HEK293 (cell line): Measurements from ENCODE around the gene FOXP1.

Source experiments
- CTCF ChIA-PET: fragments of 350-600 bp; formaldehyde crosslinking; extraction: SDS; loops from one replicate; lab custom pipeline; 2021; ENCODE audit warnings: antibody characterized with exemption; lab: Yijun Ruan, JAX
- POLR2A ChIA-PET: fragments of 300-600 bp; formaldehyde crosslinking; extraction: SDS; loops from one replicate; lab custom pipeline; 2020; ENCODE audit warnings: antibody characterized with exemption, inconsistent platforms; lab: Yijun Ruan, JAX
- H3K27ac ChIP-seq: fragments of 200-500 bp; sonication (Bioruptor generic); 2 replicates; pipeline ENCODE4 v1.5.1; 2014; ENCODE audit warnings: low read depth, low read length, control low read depth, inconsistent platforms; ENCODE audit errors: extremely low read depth
- H3K36me3 ChIP-seq, 2 experiments: fragments of 200-500 bp in 1 of 2; sonication (Bioruptor generic) in 1 of 2; 1 replicate in 1 of 2; 2 replicates in 1 of 2; pipeline ENCODE4 v1.5.1; 2014 to 2017; ENCODE audit warnings: inconsistent platforms in 2 of 2, low read length in 2 of 2; ENCODE audit not compliant: control insufficient read depth in 2 of 2, insufficient read depth in 1 of 2
- H3K4me1 ChIP-seq: fragments of 200-500 bp; sonication (Bioruptor generic); 2 replicates; pipeline ENCODE4 v1.5.1; 2014; ENCODE audit warnings: mild to moderate bottlenecking, low read length, inconsistent platforms; ENCODE audit not compliant: control insufficient read depth, insufficient read depth
- H3K4me3 ChIP-seq: 2 replicates; pipeline ENCODE4 v1.5.1; 2011; ENCODE audit warnings: low read depth, mild to moderate bottlenecking, control low read depth, low read length, moderate library complexity
- H3K9me3 ChIP-seq: fragments of 200-500 bp; sonication (Bioruptor generic); 2 replicates; pipeline ENCODE4 v1.5.1; 2014; ENCODE audit warnings: low read depth, low read length, inconsistent platforms; ENCODE audit not compliant: control insufficient read depth, insufficient read depth
- KLF8 ChIP-seq: fragments of 450-650 bp; formaldehyde crosslinking; IDR thresholded peaks from 2 replicates; pipeline ENCODE4 v1.5.1; 2016; ENCODE audit warnings: missing biosample characterization, missing genetic modification characterization
- OSR2 ChIP-seq: fragments of 450-650 bp; formaldehyde crosslinking; IDR thresholded peaks from 2 replicates; pipeline ENCODE4 v1.5.1; 2016; ENCODE audit warnings: missing biosample characterization, missing genetic modification characterization
- OVOL3 ChIP-seq: fragments of 450-650 bp; formaldehyde crosslinking; IDR thresholded peaks from 2 replicates; pipeline ENCODE4 v1.5.1; 2016; ENCODE audit warnings: missing biosample characterization, missing genetic modification characterization
- SCRT2 ChIP-seq: fragments of 450-650 bp; formaldehyde crosslinking; IDR thresholded peaks from 2 replicates; pipeline ENCODE4 v1.5.1; 2016; ENCODE audit warnings: missing biosample characterization, missing genetic modification characterization
- YY2 ChIP-seq: fragments of 450-650 bp; formaldehyde crosslinking; IDR thresholded peaks from 2 replicates; pipeline ENCODE4 v1.5.1; 2016; ENCODE audit warnings: missing biosample characterization, missing genetic modification characterization
- ZBTB48 ChIP-seq: fragments of 450-650 bp; formaldehyde crosslinking; IDR thresholded peaks from 2 replicates; pipeline ENCODE4 v1.5.1; 2016; ENCODE audit warnings: missing biosample characterization, missing genetic modification characterization
- ZFP41 ChIP-seq: fragments of 450-650 bp; formaldehyde crosslinking; IDR thresholded peaks from 2 replicates; pipeline ENCODE4 v1.5.1; 2016; ENCODE audit warnings: missing biosample characterization, missing genetic modification characterization, borderline replicate concordance
- ZNF10 ChIP-seq: fragments of 450-650 bp; formaldehyde crosslinking; IDR thresholded peaks from 2 replicates; pipeline ENCODE4 v1.5.1; 2017; ENCODE audit warnings: missing biosample characterization, missing genetic modification characterization
- ZNF112 ChIP-seq: fragments of 450-650 bp; formaldehyde crosslinking; IDR thresholded peaks from 2 replicates; pipeline ENCODE4 v1.5.0; 2017; ENCODE audit warnings: missing biosample characterization, missing genetic modification characterization
- ZNF132 ChIP-seq: fragments of 450-650 bp; formaldehyde crosslinking; IDR thresholded peaks from 2 replicates; pipeline ENCODE4 v1.5.1; 2017; ENCODE audit warnings: missing biosample characterization, missing genetic modification characterization, borderline replicate concordance
- ZNF133 ChIP-seq: fragments of 450-650 bp; formaldehyde crosslinking; IDR thresholded peaks from 2 replicates; pipeline ENCODE4 v1.5.1; 2016; ENCODE audit warnings: missing biosample characterization, missing genetic modification characterization
- ZNF174 ChIP-seq: fragments of 450-650 bp; formaldehyde crosslinking; IDR thresholded peaks from 2 replicates; pipeline ENCODE4 v1.5.0; 2017; ENCODE audit warnings: missing biosample characterization, mild to moderate bottlenecking, missing genetic modification characterization
- ZNF514 ChIP-seq: fragments of 450-650 bp; formaldehyde crosslinking; IDR thresholded peaks from 2 replicates; pipeline ENCODE4 v1.5.1; 2016; ENCODE audit warnings: missing biosample characterization, missing genetic modification characterization
- ZNF521 ChIP-seq: fragments of 450-650 bp; formaldehyde crosslinking; IDR thresholded peaks from 2 replicates; pipeline ENCODE4 v1.5.1; 2017; ENCODE audit warnings: missing biosample characterization, mild to moderate bottlenecking, missing genetic modification characterization
- ZNF544 ChIP-seq: fragments of 450-650 bp; formaldehyde crosslinking; IDR thresholded peaks from 2 replicates; pipeline ENCODE4 v1.5.0; 2017; ENCODE audit warnings: missing biosample characterization, missing genetic modification characterization
- ZNF585B ChIP-seq: fragments of 450-650 bp; formaldehyde crosslinking; IDR thresholded peaks from 2 replicates; pipeline ENCODE4 v1.5.1; 2016; ENCODE audit warnings: missing biosample characterization, missing genetic modification characterization
- ZNF629 ChIP-seq: fragments of 450-650 bp; formaldehyde crosslinking; IDR thresholded peaks from 2 replicates; pipeline ENCODE4 v1.5.1; 2017; ENCODE audit warnings: missing biosample characterization, missing genetic modification characterization
- TF ChIP-seq, protein P1 (sequence below): fragments of 450-650 bp; formaldehyde crosslinking; conservative IDR thresholded peaks from 2 replicates; pipeline ENCODE4 v1.5.1; 2016; ENCODE audit warnings: low read depth, missing biosample characterization, missing genetic modification characterization
- TF ChIP-seq, protein P2 (sequence below): fragments of 450-650 bp; formaldehyde crosslinking; IDR thresholded peaks from 2 replicates; pipeline ENCODE4 v1.5.1; 2016; ENCODE audit warnings: missing biosample characterization, missing genetic modification characterization
- TF ChIP-seq, protein P3 (sequence below): fragments of 450-650 bp; formaldehyde crosslinking; IDR thresholded peaks from 2 replicates; pipeline ENCODE4 v1.5.1; 2016; ENCODE audit warnings: missing biosample characterization, missing genetic modification characterization

The FOXP1 gene

DNA sequence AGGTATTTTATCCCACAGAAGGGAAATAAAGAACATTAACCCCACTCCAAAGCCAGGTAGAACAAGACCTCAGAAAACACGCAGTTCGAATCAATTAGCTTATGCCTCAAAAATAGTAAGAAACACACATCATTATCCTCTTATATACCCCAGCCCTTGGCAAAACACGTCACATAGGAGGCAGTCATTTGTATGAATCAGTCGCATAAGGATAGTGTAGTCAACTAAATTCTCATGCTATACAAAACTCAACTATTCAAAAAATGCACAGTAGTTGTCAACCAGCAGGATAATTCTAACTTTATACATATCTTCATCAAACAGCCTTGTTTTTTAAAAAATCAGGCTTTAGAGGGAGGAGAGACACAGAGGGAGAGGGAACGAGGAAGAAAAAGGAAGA, 298.4 kb downstream of the FOXP1 start (continued):
- TF ChIP-seq, protein P1, sequence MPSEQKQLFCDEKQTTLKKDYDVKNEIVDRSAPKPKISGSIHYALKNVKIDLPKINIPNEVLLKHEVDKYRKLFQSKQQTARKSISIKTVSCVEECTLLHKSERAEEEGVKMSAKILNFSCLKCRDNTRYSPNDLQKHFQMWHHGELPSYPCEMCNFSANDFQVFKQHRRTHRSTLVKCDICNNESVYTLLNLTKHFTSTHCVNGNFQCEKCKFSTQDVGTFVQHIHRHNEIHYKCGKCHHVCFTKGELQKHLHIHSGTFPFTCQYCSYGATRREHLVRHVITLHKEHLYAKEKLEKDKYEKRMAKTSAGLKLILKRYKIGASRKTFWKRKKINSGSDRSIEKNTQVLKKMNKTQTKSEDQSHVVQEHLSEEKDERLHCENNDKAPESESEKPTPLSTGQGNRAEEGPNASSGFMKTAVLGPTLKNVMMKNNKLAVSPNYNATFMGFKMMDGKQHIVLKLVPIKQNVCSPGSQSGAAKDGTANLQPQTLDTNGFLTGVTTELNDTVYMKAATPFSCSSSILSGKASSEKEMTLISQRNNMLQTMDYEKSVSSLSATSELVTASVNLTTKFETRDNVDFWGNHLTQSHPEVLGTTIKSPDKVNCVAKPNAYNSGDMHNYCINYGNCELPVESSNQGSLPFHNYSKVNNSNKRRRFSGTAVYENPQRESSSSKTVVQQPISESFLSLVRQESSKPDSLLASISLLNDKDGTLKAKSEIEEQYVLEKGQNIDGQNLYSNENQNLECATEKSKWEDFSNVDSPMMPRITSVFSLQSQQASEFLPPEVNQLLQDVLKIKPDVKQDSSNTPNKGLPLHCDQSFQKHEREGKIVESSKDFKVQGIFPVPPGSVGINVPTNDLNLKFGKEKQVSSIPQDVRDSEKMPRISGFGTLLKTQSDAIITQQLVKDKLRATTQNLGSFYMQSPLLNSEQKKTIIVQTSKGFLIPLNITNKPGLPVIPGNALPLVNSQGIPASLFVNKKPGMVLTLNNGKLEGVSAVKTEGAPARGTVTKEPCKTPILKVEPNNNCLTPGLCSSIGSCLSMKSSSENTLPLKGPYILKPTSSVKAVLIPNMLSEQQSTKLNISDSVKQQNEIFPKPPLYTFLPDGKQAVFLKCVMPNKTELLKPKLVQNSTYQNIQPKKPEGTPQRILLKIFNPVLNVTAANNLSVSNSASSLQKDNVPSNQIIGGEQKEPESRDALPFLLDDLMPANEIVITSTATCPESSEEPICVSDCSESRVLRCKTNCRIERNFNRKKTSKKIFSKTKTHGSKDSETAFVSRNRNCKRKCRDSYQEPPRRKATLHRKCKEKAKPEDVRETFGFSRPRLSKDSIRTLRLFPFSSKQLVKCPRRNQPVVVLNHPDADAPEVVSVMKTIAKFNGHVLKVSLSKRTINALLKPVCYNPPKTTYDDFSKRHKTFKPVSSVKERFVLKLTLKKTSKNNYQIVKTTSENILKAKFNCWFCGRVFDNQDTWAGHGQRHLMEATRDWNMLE (tag by site-specific recombination) = no peak
- no peak for TF ChIP-seq ZFP41 (tag by site-specific recombination)
- no peak for TF ChIP-seq ZNF174

GRCh38 chr3:71282976-71283375, 300.6 kb downstream of the FOXP1 start:
- H3K4me3 ChIP-seq = no peak overlapping the region
- no peaks in the 10 kb centered on the region for H3K9me3 ChIP-seq
- no peaks in the 10 kb centered on the region for H3K4me1 ChIP-seq
- no peak for TF ChIP-seq ZNF112 (tag by site-specific recombination)
- H3K27ac ChIP-seq = no peak overlapping the region
- no peaks in the 10 kb centered on the region for H3K36me3 ChIP-seq
- ChIA-PET CTCF (no interaction called here), POLR2A (no interaction called here)

DNA sequence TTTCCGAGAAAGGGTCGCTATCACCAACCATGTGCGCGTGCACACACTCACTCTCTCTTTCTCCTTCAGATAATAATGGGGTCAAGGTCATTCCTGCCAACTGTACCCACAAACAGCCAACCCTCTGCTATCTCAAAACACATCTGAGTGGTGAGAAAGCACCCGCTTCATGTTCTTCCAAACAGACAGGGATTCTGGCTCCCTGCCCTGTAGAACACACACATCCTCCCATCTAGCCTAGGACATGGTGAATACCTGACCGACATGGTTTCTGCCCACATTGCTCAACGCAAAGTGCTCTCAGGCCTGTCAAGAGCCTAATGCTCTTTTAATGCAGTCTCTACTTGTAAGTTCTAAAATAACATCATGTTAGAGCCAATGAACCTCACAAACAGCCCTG, 302.2 kb downstream of the FOXP1 start:
- Histone ChIP-seq H3K9me3 (no peaks in the 10 kb centered on the region), H3K4me1 (no peaks in the 10 kb centered on the region), H3K4me3 (no peak overlapping the region), H3K27ac (no peak overlapping the region), H3K36me3 (no peaks in the 10 kb centered on the region)
- CTCF ChIA-PET = no interaction called here
- POLR2A ChIA-PET = no interaction called here
- no peak for TF ChIP-seq ZNF629 (tag by site-specific recombination)
- no peak for TF ChIP-seq ZNF585B (tag by site-specific recombination)
- no peak for TF ChIP-seq ZNF132 (tag by site-specific recombination)
- TF ChIP-seq KLF8 (tag by site-specific recombination) = no peak
- TF ChIP-seq ZBTB48 (tag by site-specific recombination) = no peak
- TF ChIP-seq ZNF133 (tag by site-specific recombination) = no peak
- TF ChIP-seq ZNF514 (tag by site-specific recombination) = no peak
- TF ChIP-seq SCRT2 = no peak
- TF ChIP-seq ZNF10 (tag by site-specific recombination) = no peak
- TF ChIP-seq, protein P2, sequence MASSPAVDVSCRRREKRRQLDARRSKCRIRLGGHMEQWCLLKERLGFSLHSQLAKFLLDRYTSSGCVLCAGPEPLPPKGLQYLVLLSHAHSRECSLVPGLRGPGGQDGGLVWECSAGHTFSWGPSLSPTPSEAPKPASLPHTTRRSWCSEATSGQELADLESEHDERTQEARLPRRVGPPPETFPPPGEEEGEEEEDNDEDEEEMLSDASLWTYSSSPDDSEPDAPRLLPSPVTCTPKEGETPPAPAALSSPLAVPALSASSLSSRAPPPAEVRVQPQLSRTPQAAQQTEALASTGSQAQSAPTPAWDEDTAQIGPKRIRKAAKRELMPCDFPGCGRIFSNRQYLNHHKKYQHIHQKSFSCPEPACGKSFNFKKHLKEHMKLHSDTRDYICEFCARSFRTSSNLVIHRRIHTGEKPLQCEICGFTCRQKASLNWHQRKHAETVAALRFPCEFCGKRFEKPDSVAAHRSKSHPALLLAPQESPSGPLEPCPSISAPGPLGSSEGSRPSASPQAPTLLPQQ (tag by site-specific recombination) = no peak
- no peak for TF ChIP-seq OSR2 (tag by site-specific recombination)
- no peak for TF ChIP-seq ZNF544 (tag by site-specific recombination)
- no peak for TF ChIP-seq YY2 (tag by site-specific recombination)
- no peak for TF ChIP-seq ZNF521 (tag by site-specific recombination)
- no peak for TF ChIP-seq ZNF174
- TF ChIP-seq, protein P3, sequence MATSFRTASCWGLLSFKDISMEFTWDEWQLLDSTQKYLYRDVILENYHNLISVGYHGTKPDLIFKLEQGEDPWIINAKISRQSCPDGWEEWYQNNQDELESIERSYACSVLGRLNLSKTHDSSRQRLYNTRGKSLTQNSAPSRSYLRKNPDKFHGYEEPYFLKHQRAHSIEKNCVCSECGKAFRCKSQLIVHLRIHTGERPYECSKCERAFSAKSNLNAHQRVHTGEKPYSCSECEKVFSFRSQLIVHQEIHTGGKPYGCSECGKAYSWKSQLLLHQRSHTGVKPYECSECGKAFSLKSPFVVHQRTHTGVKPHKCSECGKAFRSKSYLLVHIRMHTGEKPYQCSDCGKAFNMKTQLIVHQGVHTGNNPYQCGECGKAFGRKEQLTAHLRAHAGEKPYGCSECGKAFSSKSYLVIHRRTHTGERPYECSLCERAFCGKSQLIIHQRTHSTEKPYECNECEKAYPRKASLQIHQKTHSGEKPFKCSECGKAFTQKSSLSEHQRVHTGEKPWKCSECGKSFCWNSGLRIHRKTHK (tag by site-specific recombination) = no peak
- TF ChIP-seq OVOL3 = no peak
